Lower lobe of right lung (tissue), 2 donors: ENCODE data around the gene KSR2. TPM values are rescaled to one million over a fixed set of nuclear protein-coding genes. Genes with fewer than 3 reads are reported as not detected.
"Not testable (repeated sequence)": the region's sequence is repeated elsewhere in the genome, so short reads cannot be mapped to it uniquely, and the experiment has no call there.

ENCODE experiments used
- ATAC-seq, 2 donors: fragments of 200-7000 bp; cut with Tn5 transposase; one replicate each; pipeline ENCODE4 v1.9.1; 2020 to 2022; ENCODE audit warnings: mild to moderate bottlenecking in 2 of 2, moderate library complexity in 2 of 2
- DNase-seq: peaks from one replicate; pipeline ENCODE4 v3.0.0-alpha.2; 2020
- H3K27ac ChIP-seq: fragments of 200-600 bp; one replicate; pipeline ENCODE4 v1.8.0; 2022
- H3K27me3 ChIP-seq: fragments of 200-600 bp; one replicate; pipeline ENCODE4 v1.8.0; 2022; ENCODE audit warnings: low read depth
- H3K36me3 ChIP-seq: fragments of 200-600 bp; one replicate; pipeline ENCODE4 v1.8.0; 2022; ENCODE audit warnings: mild to moderate bottlenecking
- H3K4me1 ChIP-seq: fragments of 200-600 bp; one replicate; pipeline ENCODE4 v1.8.0; 2022
- H3K4me3 ChIP-seq: fragments of 200-600 bp; one replicate; pipeline ENCODE4 v1.8.0; 2022; ENCODE audit warnings: mild to moderate bottlenecking
- H3K9me3 ChIP-seq: fragments of 200-600 bp; one replicate; pipeline ENCODE4 v1.8.0; 2022
- CTCF ChIP-seq: fragments of 200-600 bp; IDR thresholded peaks from one replicate; pipeline ENCODE4 v1.8.0; 2022; ENCODE audit warnings: antibody characterized with exemption, mild to moderate bottlenecking
- intact Hi-C: fragments of 100-400 bp; cut with DNase I; formaldehyde crosslinking; loops from one replicate; pipeline ENCODE4 v1.11.0; 2022
- total RNA-seq: library from RNA; stranded (reverse); fragmentation: NEBNext Ultra II Directional; extraction: Animal tissue kit (Norgen Biotek cat#: 25700); gene quantifications from one replicate; pipeline ENCODE4 v1.2.1, GENCODE V29; 2021
- donor health status: DM: no; HTN: yes; CAD: no; lungs with severe emphysema.

KSR2 gene
- total RNA-seq, 1 donor from 2014 or later = 1.0 TPM

GRCh38 chr12:117761528-117762100, 207.2 kb downstream of the KSR2 start:
- H3K27me3 ChIP-seq = no peaks in the 10 kb centered on the region
- TF ChIP-seq CTCF = no peak
- no peaks in the 10 kb centered on the region for H3K4me1 ChIP-seq
- intact Hi-C loops = no loop called here
- H3K4me3 ChIP-seq = no peak overlapping the region
- ATAC-seq (no peak), DNase-seq (no peak)
- no peaks in the 10 kb centered on the region for H3K36me3 ChIP-seq
- no peak overlapping the region for H3K27ac ChIP-seq
- no peaks in the 10 kb centered on the region for H3K9me3 ChIP-seq

GRCh38 chr12:117760990-117761389, 207.8 kb downstream of the KSR2 start:
- Histone ChIP-seq H3K4me1 (no peaks in the 10 kb centered on the region), H3K4me3 (no peak overlapping the region), H3K27me3 (no peaks in the 10 kb centered on the region), H3K36me3 (no peaks in the 10 kb centered on the region), H3K27ac (no peak overlapping the region), H3K9me3 (no peaks in the 10 kb centered on the region)
- DNase-seq (no peak), ATAC-seq (no peak)
- no peak for TF ChIP-seq CTCF
- intact Hi-C loops = no loop called here

GRCh38 chr12:117750657-117751056, 218.1 kb downstream of the KSR2 start:
- no peak overlapping the region for H3K27ac ChIP-seq
- intact Hi-C loops = no loop called here
- no peaks in the 10 kb centered on the region for H3K9me3 ChIP-seq
- no peaks in the 10 kb centered on the region for H3K36me3 ChIP-seq
- no peak overlapping the region for H3K4me3 ChIP-seq
- DNase-seq = no peak
- no peak for ATAC-seq
- TF ChIP-seq CTCF = no peak
- H3K27me3 ChIP-seq = no peaks in the 10 kb centered on the region
- H3K4me1 ChIP-seq = no peaks in the 10 kb centered on the region

GRCh38 chr12:117749431-117749830, 219.4 kb downstream of the KSR2 start:
- Histone ChIP-seq H3K4me1 (no peaks in the 10 kb centered on the region), H3K9me3 (no peaks in the 10 kb centered on the region), H3K4me3 (no peak overlapping the region), H3K36me3 (no peaks in the 10 kb centered on the region), H3K27me3 (no peaks in the 10 kb centered on the region), H3K27ac (no peak overlapping the region)
- intact Hi-C loops = no loop called here
- no peak for ATAC-seq
- DNase-seq = no peak
- no peak for TF ChIP-seq CTCF

- H3K27ac ChIP-seq, H3K4me3 ChIP-seq, H3K36me3 ChIP-seq, H3K27me3 ChIP-seq, DNase-seq, H3K9me3 ChIP-seq, ATAC-seq, intact Hi-C loops, H3K4me1 ChIP-seq: not testable (repeated sequence)
Measured at GRCh38 chr12:117746358-117746757, 222.4 kb downstream of the KSR2 start.

GRCh38 chr12:117744418-117744817, 224.4 kb downstream of the KSR2 start:
- Histone ChIP-seq H3K27ac (no peak overlapping the region), H3K36me3 (no peaks in the 10 kb centered on the region), H3K4me1 (no peaks in the 10 kb centered on the region), H3K9me3 (no peaks in the 10 kb centered on the region), H3K4me3 (no peak overlapping the region), H3K27me3 (no peaks in the 10 kb centered on the region)
- ATAC-seq (no peak), DNase-seq (no peak)
- intact Hi-C loops = no loop called here
- TF ChIP-seq CTCF = no peak
